GM12878 (cell line): ENCODE data around the gene DNAJC18. TPM values are rescaled to one million over a fixed set of nuclear protein-coding genes. Genes with fewer than 3 reads are reported as not detected.

ENCODE experiments used
- ATAC-seq: fragments of 200-7000 bp; cut with Tn5 transposase; 3 replicates; pipeline ENCODE4 v1.9.1; 2020; ENCODE audit warnings: mild to moderate bottlenecking, moderate library complexity
- BruUV-seq: library from RNA; stranded (reverse); fragments of 400-500 nt; replicated peaks from 2 replicates; lab custom pipeline; 2021; lab: Mats Ljungman, UMichigan
- CTCF ChIA-PET: fragments of 300-600 bp; sonication (Branson Sonifier 250); formaldehyde crosslinking; extraction: SDS; loops from one replicate; lab custom pipeline; 2021; ENCODE audit warnings: inconsistent platforms; lab: Yijun Ruan, JAX
- POLR2A ChIA-PET: fragments of 350-600 bp; formaldehyde crosslinking; extraction: SDS; loops from one replicate; lab custom pipeline; 2021; ENCODE audit warnings: inconsistent platforms; lab: Charles Lee
- RAD21 ChIA-PET: fragments of 300-600 bp; sonication (Branson Sonifier 250); formaldehyde crosslinking; loops from one replicate; lab custom pipeline; 2023; ENCODE audit warnings: antibody characterized with exemption; ENCODE audit not compliant: unreplicated experiment; lab: Charles Lee
- SMC1A ChIA-PET: fragments of 300-600 bp; sonication (Branson Sonifier 250); formaldehyde crosslinking; loops from one replicate; lab custom pipeline; 2023; ENCODE audit not compliant: unreplicated experiment, uncharacterized antibody; lab: Charles Lee
- DNase-seq: peaks from one replicate; pipeline ENCODE4 v3.0.0-alpha.2; 2011; ENCODE audit warnings: low read depth, low spot score
- FAIRE-seq: peaks from 3 replicates; lab custom pipeline; 2011; peaks lifted over from hg19 to GRCh38; lab: Jason Lieb, UNC
- H2AFZ ChIP-seq: 2 replicates; pipeline ENCODE4 v1.6.0; 2011; ENCODE audit warnings: low read depth, low read length, control low read depth; ENCODE audit not compliant: control insufficient read depth
- H3K27ac ChIP-seq: 2 replicates; pipeline ENCODE4 v1.5.1; 2011; ENCODE audit warnings: control low read depth; ENCODE audit not compliant: control insufficient read depth, insufficient read depth
- H3K27me3 ChIP-seq, 2 experiments: replicated peaks in 1 of 2; 2 replicates each; pipeline versions ENCODE4 v1.6.0 to v1.6.1; 2011; ENCODE audit warnings: low read length in 1 of 2; ENCODE audit not compliant: control insufficient read depth in 2 of 2, insufficient read depth in 2 of 2
- H3K36me3 ChIP-seq, 2 experiments: 2 replicates each; pipeline ENCODE4 v1.5.1; 2011; ENCODE audit warnings: low read length in 1 of 2; ENCODE audit not compliant: control insufficient read depth in 2 of 2, insufficient read depth in 2 of 2
- H3K4me1 ChIP-seq: 2 replicates; pipeline ENCODE4 v1.6.1; 2011; ENCODE audit warnings: mild to moderate bottlenecking, low read length, moderate library complexity, mixed read lengths; ENCODE audit not compliant: control insufficient read depth, insufficient read depth
- H3K4me2 ChIP-seq: 2 replicates; pipeline ENCODE4 v1.6.0; 2011; ENCODE audit warnings: control low read depth; ENCODE audit not compliant: control insufficient read depth, insufficient read depth
- H3K4me3 ChIP-seq: fragments of 200-600 bp; sonication (generic); 2 replicates; pipeline ENCODE4 v1.5.1; 2016
- H3K79me2 ChIP-seq: 2 replicates; pipeline ENCODE4 v1.6.0; 2011; ENCODE audit warnings: low read length; ENCODE audit not compliant: control insufficient read depth, insufficient read depth
- H3K9ac ChIP-seq: 2 replicates; pipeline ENCODE4 v1.8.0; 2011; ENCODE audit warnings: low read length, control low read depth, mixed read lengths; ENCODE audit not compliant: control insufficient read depth, insufficient read depth
- H3K9me3 ChIP-seq: replicated peaks from 3 replicates; pipeline ENCODE4 v1.5.1; 2011; ENCODE audit warnings: mild to moderate bottlenecking, low read length; ENCODE audit not compliant: control insufficient read depth, insufficient read depth
- H4K20me1 ChIP-seq: 2 replicates; pipeline ENCODE4 v1.6.0; 2011; ENCODE audit not compliant: control insufficient read depth, insufficient read depth
- FOS ChIP-seq: IDR thresholded peaks from 3 replicates; pipeline ENCODE4 v1.6.1; 2011; ENCODE audit warnings: borderline replicate concordance; ENCODE audit not compliant: insufficient read length; ENCODE audit errors: extremely low read depth
- FOXK2 ChIP-seq: fragments of 450-650 bp; IDR thresholded peaks from 2 replicates; pipeline ENCODE4 v1.6.1; 2017; ENCODE audit warnings: mild to moderate bottlenecking, moderate library complexity
- FOXM1 ChIP-seq: IDR thresholded peaks from 2 replicates; pipeline ENCODE4 v1.6.1; 2012; ENCODE audit warnings: low read depth, mild to moderate bottlenecking, inconsistent platforms, low read length, moderate library complexity
- MEF2A ChIP-seq: IDR thresholded peaks from 2 replicates; pipeline ENCODE4 v1.6.1; 2011; ENCODE audit warnings: low read depth, mild to moderate bottlenecking, low read length, moderate library complexity; ENCODE audit not compliant: insufficient read depth
- MYC ChIP-seq: IDR thresholded peaks from 2 replicates; pipeline ENCODE4 v1.6.1; 2011; ENCODE audit warnings: mild to moderate bottlenecking, low read length, moderate library complexity, inconsistent platforms; ENCODE audit not compliant: insufficient read depth, insufficient replicate concordance, insufficient read length, severe bottlenecking
- PBX3 ChIP-seq: IDR thresholded peaks from 2 replicates; pipeline ENCODE4 v1.6.1; 2011; ENCODE audit warnings: mild to moderate bottlenecking, low read depth, low read length, moderate library complexity; ENCODE audit not compliant: insufficient replicate concordance
- POU2F2 ChIP-seq: IDR thresholded peaks from 3 replicates; pipeline ENCODE4 v1.6.1; 2011; ENCODE audit warnings: low read depth, mild to moderate bottlenecking, low read length, borderline replicate concordance
- RB1 ChIP-seq: fragments of 450-650 bp; formaldehyde crosslinking; IDR thresholded peaks from 2 replicates; pipeline ENCODE4 v1.6.1; 2017; ENCODE audit warnings: mild to moderate bottlenecking, borderline replicate concordance
- SMARCA5 ChIP-seq: fragments of 450-650 bp; IDR thresholded peaks from 2 replicates; pipeline ENCODE4 v1.6.1; 2017; ENCODE audit warnings: mild to moderate bottlenecking
- SREBF2 ChIP-seq: IDR thresholded peaks from 2 replicates; pipeline ENCODE4 v1.6.1; 2012; ENCODE audit warnings: mild to moderate bottlenecking, low read length
- TCF3 ChIP-seq: IDR thresholded peaks from 2 replicates; pipeline ENCODE4 v1.6.1; 2012; ENCODE audit warnings: low read depth, mild to moderate bottlenecking, low read length, borderline replicate concordance; ENCODE audit not compliant: insufficient read depth
- WGBS: methylation state at CpG from one replicate; pipeline ENCODE4 v1.1.6; 2016; ENCODE audit warnings: low lambda C conversion rate; ENCODE audit not compliant: insufficient replicate concordance, insufficient coverage; ENCODE audit errors: missing lambda C conversion rate; 5-methylcytosine and 5-hydroxymethylcytosine counted together
- in situ Hi-C: fragments of 300-500 bp; cut with MboI; formaldehyde crosslinking; loops from 9 replicates; pipeline ENCODE4 v1.14.3; 2018; ENCODE audit warnings: mixed read lengths
- intact Hi-C: fragments of 100-400 bp; cut with micrococcal nuclease; formaldehyde crosslinking; loops from one replicate; pipeline ENCODE4 v1.14.2; 2022; ENCODE audit not compliant: unreplicated experiment
- polyA plus RNA-seq, 11 experiments: library from polyadenylated mRNA; depleted of rRNA in 4 of 11; unstranded in 6 of 11; stranded (reverse) in 5 of 11; fragments of >200 nt; fragmentation: Nextera tagmentation in 4 of 11; fragmentation: Illumina TruSeq in 1 of 11; extraction: Ambion mirVana in 4 of 11; extraction: Trizol in 1 of 11; gene quantifications; 1 replicate in 1 of 11; 2 replicates in 10 of 11; pipeline versions ENCODE4 v1.2.1 to v1.2.3, GENCODE V29; 2011 to 2016; ENCODE audit warnings: inconsistent platforms in 2 of 11, missing spikeins in 2 of 11, low read depth in 1 of 11
- total RNA-seq, 4 experiments: library from RNA; depleted of rRNA in 3 of 4; stranded (reverse); fragments of >200 nt in 3 of 4; fragmentation: Illumina TruSeq in 1 of 4; extraction: Trizol in 1 of 4; gene quantifications; 2 replicates each; pipeline versions ENCODE4 v1.2.1 to v1.2.3, GENCODE V29; 2013 to 2021

DNAJC18 gene
- total and polyA plus RNA-seq, 10 of the 15 experiments (the other 5 are each of a cell fraction or from before 2014, with no cell fraction given): 6.4 to 26.7 (median 17.7) TPM

- H3K79me2 ChIP-seq: no peaks in the 10 kb centered on the region
- intact Hi-C loops (no loop called here), in situ Hi-C loops (no loop called here)
- H3K4me2 ChIP-seq: no peak overlapping the region
- H3K9ac ChIP-seq: no peak overlapping the region
- FAIRE-seq (no peak), DNase-seq (no peak), ATAC-seq (no peak)
- no TSS peak for BruUV-seq
- H3K4me3 ChIP-seq: no peak overlapping the region
- ChIA-PET RAD21 (interaction anchor here (0.8 to 5.4 kb wide), 11 partner anchors 8 to 94 kb away, joined by 3 to 59 read pairs (median 8); partner anchors contain the start of genes ECSCR and SPATA24), SMC1A (interaction anchor here (0.7 to 8.2 kb wide), 9 partner anchors 12 to 127 kb away, joined by 3 to 86 read pairs (median 16); partner anchors contain the start of gene STING1), POLR2A (interaction anchor here (0.6 to 5.7 kb wide), 11 partner anchors 10 to 140 kb away, joined by 3 to 53 read pairs (median 3); partner anchors contain the start of gene STING1), CTCF (interaction anchor here (0.6 to 7.9 kb wide), 8 partner anchors 13 to 200 kb away, joined by 4 to 83 read pairs (median 14); partner anchors contain the start of gene STING1)
- H2AFZ ChIP-seq: no peak overlapping the region
- peaks cover 24% of the 10 kb centered on the region for H3K4me1 ChIP-seq
- H3K27me3 ChIP-seq: no peaks in the 10 kb centered on the region
- TF ChIP-seq MEF2A (no peak), PBX3 (no peak), MYC (no peak), SMARCA5 (no peak), POU2F2 (no peak), TCF3 (no peak), RB1 (no peak), FOXK2 (no peak), SREBF2 (no peak), FOS (no peak), FOXM1 (no peak)
- no peaks in the 10 kb centered on the region for H3K36me3 ChIP-seq
- no peaks in the 10 kb centered on the region for H4K20me1 ChIP-seq
- no peak overlapping the region for H3K27ac ChIP-seq
- 98% methylated on average over 3 of the region's 3 CpGs for WGBS
- no peaks in the 10 kb centered on the region for H3K9me3 ChIP-seq
These were observed 3.6 kb downstream of the DNAJC18 start for GRCh38 chr5:139435676-139436075.
